K562 (cell line): Measurements from ENCODE around the gene SLC17A1. TPM values are rescaled to one million over a fixed set of nuclear protein-coding genes. Genes with fewer than 3 reads are reported as not detected.

Source experiments
- ATAC-seq: fragments of 200-7000 bp; cut with Tn5 transposase; 3 replicates; pipeline ENCODE4 v1.9.1; 2020; ENCODE audit warnings: moderate library complexity
- BruUV-seq: library from RNA; stranded (reverse); fragments of 400-500 nt; replicated peaks from 2 replicates; lab custom pipeline; 2021; lab: Mats Ljungman, UMichigan
- CTCF ChIA-PET: fragments of 300-600 bp; formaldehyde crosslinking; extraction: SDS; loops from one replicate; lab custom pipeline; 2021; ENCODE audit warnings: low intra/inter-chr PET ratio; lab: Yijun Ruan, JAX
- POLR2A ChIA-PET: fragments of 300-600, 350-650 bp; sonication (Branson Sonifier 250); formaldehyde crosslinking; extraction: SDS; loops from one replicate; lab custom pipeline; 2021; ENCODE audit warnings: antibody characterized with exemption, inconsistent platforms; lab: Yijun Ruan, JAX
- DNase-seq, 4 experiments: peaks; one replicate each; pipeline versions ENCODE4 v3.0.0 to v3.0.0-alpha.2; 2011 to 2018; ENCODE audit warnings: low spot score in 3 of 4, mixed read lengths in 3 of 4; ENCODE audit errors: extremely low read depth in 1 of 4
- FAIRE-seq: peaks from 2 replicates; lab custom pipeline; 2011; peaks lifted over from hg19 to GRCh38; lab: Jason Lieb, UNC
- H2AFZ ChIP-seq: 2 replicates; pipeline ENCODE4 v1.6.0; 2011; ENCODE audit warnings: low read depth, low read length, control low read depth, inconsistent platforms
- H3K27ac ChIP-seq: fragments of 200-600 bp; 3 replicates; pipeline ENCODE4 v1.8.0; 2011; ENCODE audit warnings: low read depth, mild to moderate bottlenecking, control low read depth, inconsistent platforms, low read length, moderate library complexity, mixed read lengths; ENCODE audit errors: extremely low read depth
- H3K27me3 ChIP-seq, 2 experiments: fragments of 300-600 bp in 1 of 2; 2 replicates in 1 of 2; 3 replicates in 1 of 2; pipeline versions ENCODE4 v1.6.0 to v1.8.0; 2011; ENCODE audit warnings: inconsistent platforms in 2 of 2, low read length in 2 of 2, mild to moderate bottlenecking in 1 of 2, mixed read lengths in 1 of 2, moderate library complexity in 1 of 2; ENCODE audit not compliant: control insufficient read depth in 2 of 2, insufficient read depth in 2 of 2
- H3K36me3 ChIP-seq: fragments of 300-600 bp; 3 replicates; pipeline ENCODE4 v1.8.0; 2011; ENCODE audit warnings: mild to moderate bottlenecking, low read length, inconsistent platforms; ENCODE audit not compliant: control insufficient read depth, insufficient read depth
- H3K4me1 ChIP-seq, 2 experiments: fragments of 200-600 bp in 1 of 2; replicated peaks in 1 of 2; 2 replicates in 1 of 2; 3 replicates in 1 of 2; pipeline versions ENCODE4 v1.5.1 to v1.8.0; 2011; ENCODE audit warnings: inconsistent platforms in 2 of 2, low read length in 2 of 2, mild to moderate bottlenecking in 1 of 2, mixed read lengths in 1 of 2, moderate library complexity in 1 of 2; ENCODE audit not compliant: control insufficient read depth in 2 of 2, insufficient read depth in 2 of 2
- H3K4me2 ChIP-seq: 2 replicates; pipeline ENCODE4 v1.6.1; 2011; ENCODE audit warnings: low read length, control low read depth, inconsistent platforms, mixed read lengths; ENCODE audit not compliant: insufficient read depth
- H3K4me3 ChIP-seq: fragments of 200-600 bp; sonication (generic), shearing (Covaris generic); 2 replicates; pipeline ENCODE4 v1.5.1; 2016; ENCODE audit warnings: control low read depth, inconsistent platforms
- H3K79me2 ChIP-seq: fragments of 200-600 bp; 3 replicates; pipeline ENCODE4 v1.8.0; 2011; ENCODE audit warnings: low read length, inconsistent platforms; ENCODE audit not compliant: control insufficient read depth, insufficient read depth
- H3K9ac ChIP-seq, 2 experiments: 2 replicates each; pipeline versions ENCODE4 v1.6.0 to v1.6.1; 2011; ENCODE audit warnings: low read depth in 2 of 2, low read length in 2 of 2, control low read depth in 1 of 2, inconsistent platforms in 1 of 2, mild to moderate bottlenecking in 1 of 2, mixed read lengths in 1 of 2; ENCODE audit not compliant: insufficient read depth in 1 of 2
- H3K9me1 ChIP-seq: one replicate; pipeline ENCODE4 v1.6.0; 2011; ENCODE audit warnings: inconsistent platforms, mild to moderate bottlenecking, low read length, moderate library complexity; ENCODE audit not compliant: control insufficient read depth, insufficient read depth
- H3K9me3 ChIP-seq: replicated peaks from 2 replicates; pipeline ENCODE4 v1.5.1; 2011; ENCODE audit warnings: low read depth, low read length, inconsistent platforms; ENCODE audit not compliant: control insufficient read depth, insufficient read depth
- H4K20me1 ChIP-seq: replicated peaks from 2 replicates; pipeline ENCODE4 v1.6.1; 2011; ENCODE audit warnings: low read length, inconsistent platforms, mixed read lengths; ENCODE audit not compliant: control insufficient read depth, insufficient read depth
- ARID4B ChIP-seq: sonication (generic); formaldehyde crosslinking; IDR thresholded peaks from 2 replicates; pipeline ENCODE4 v1.8.0; 2022; ENCODE audit warnings: mild to moderate bottlenecking, missing genetic modification reagents
- BRD9 ChIP-seq: fragments of 450-650 bp; IDR thresholded peaks from 2 replicates; pipeline ENCODE4 v1.6.1; 2018; ENCODE audit warnings: low read depth; ENCODE audit not compliant: partially characterized antibody
- BRF1 ChIP-seq: IDR thresholded peaks from 3 replicates; pipeline ENCODE4 v1.6.1; 2011; ENCODE audit warnings: borderline replicate concordance, mild to moderate bottlenecking; ENCODE audit not compliant: insufficient read length; ENCODE audit errors: extremely low read depth
- BRF2 ChIP-seq: IDR thresholded peaks from 3 replicates; pipeline ENCODE4 v1.6.1; 2011; ENCODE audit warnings: borderline replicate concordance, mild to moderate bottlenecking; ENCODE audit not compliant: insufficient read length, insufficient read depth
- FOXJ2 ChIP-seq: fragments of 200-800 bp; sonication (Bioruptor generic); IDR thresholded peaks from 2 replicates; pipeline ENCODE4 v1.6.1; 2016; ENCODE audit warnings: missing genetic modification characterization, missing compliant biosample characterization
- FUS ChIP-seq: fragments of 200-400 bp; formaldehyde crosslinking; optimal IDR thresholded peaks from 2 replicates; pipeline ENCODE3; 2017; ENCODE audit warnings: low read depth, low read length
- KAT8 ChIP-seq: fragments of 450-650 bp; IDR thresholded peaks from 2 replicates; pipeline ENCODE4 v1.6.1; 2016; ENCODE audit warnings: low read depth, mild to moderate bottlenecking
- PHF8 ChIP-seq: fragments of 200-600 bp; sonication (generic); IDR thresholded peaks from 2 replicates; pipeline ENCODE4 v1.6.1; 2012; ENCODE audit warnings: mixed run types, mild to moderate bottlenecking, inconsistent platforms, low read length, moderate library complexity, borderline replicate concordance
- ZNF280B ChIP-seq: fragments of 250-450 bp; sonication (Bioruptor Pico); IDR thresholded peaks from 2 replicates; pipeline ENCODE4 v1.5.1; 2021; ENCODE audit warnings: mild to moderate bottlenecking
- WGBS: fragments of 100-300 bp; shearing (Covaris generic); methylation state at CpG from one replicate; pipeline ENCODE4 v1.1.6; 2016; ENCODE audit warnings: low coverage, mixed read lengths; ENCODE audit not compliant: insufficient coverage; ENCODE audit errors: missing lambda C conversion rate; 5-methylcytosine and 5-hydroxymethylcytosine counted together
- in situ Hi-C: fragments of 300-500 bp; cut with MboI; formaldehyde crosslinking; loops from 4 replicates; pipeline ENCODE4 v1.15.0; 2018; ENCODE audit warnings: inconsistent platforms, mixed read lengths
- intact Hi-C: fragments of 100-400 bp; cut with micrococcal nuclease; formaldehyde crosslinking; loops from 2 replicates; pipeline ENCODE4 v1.14.2; 2022
- polyA plus RNA-seq, 8 experiments: library from polyadenylated mRNA; depleted of rRNA in 4 of 8; stranded (reverse) in 5 of 8; unstranded in 3 of 8; fragments of >200 nt; fragmentation: Nextera tagmentation in 2 of 8; fragmentation: Illumina TruSeq in 1 of 8; extraction: Ambion mirVana in 2 of 8; extraction: Trizol in 1 of 8; gene quantifications; 2 replicates each; pipeline versions ENCODE4 v1.2.1 to v1.2.3, GENCODE V29; 2011 to 2014; ENCODE audit warnings: inconsistent platforms in 1 of 8, missing spikeins in 1 of 8
- total RNA-seq, 7 experiments: library from RNA; depleted of rRNA in 6 of 7; stranded (reverse); fragments of >200 nt in 6 of 7; fragmentation: Illumina TruSeq in 2 of 7; extraction: Trizol in 2 of 7; gene quantifications; 2 replicates each; pipeline versions ENCODE4 v1.2.1 to v1.2.3, GENCODE V29; 2011 to 2021; ENCODE audit warnings: low replicate concordance in 1 of 7

SLC17A1 gene
- total and polyA plus RNA-seq, 9 of the 15 experiments (the other 6 are each of a cell fraction or from before 2014, with no cell fraction given): not detected

DNA sequence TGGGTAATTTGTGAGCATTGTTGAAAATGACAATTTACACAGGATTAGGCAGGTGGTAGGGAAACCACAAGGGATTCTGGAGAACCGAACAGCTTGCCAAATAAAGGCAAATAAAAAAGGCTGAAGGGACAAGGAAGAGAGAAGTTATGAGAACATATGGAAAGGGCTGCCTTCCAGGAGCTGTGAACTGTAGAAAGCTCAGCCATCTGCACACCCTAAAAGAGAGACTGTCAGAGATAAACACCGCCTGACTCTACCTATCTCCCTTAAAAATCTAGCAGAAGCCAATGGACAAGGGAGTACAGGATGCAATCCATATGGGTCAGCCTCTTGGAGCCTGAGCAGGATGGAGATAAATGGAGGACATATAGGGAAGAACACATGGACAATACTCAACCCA, 12.7 kb upstream of the SLC17A1 start:
- H3K4me2 ChIP-seq: no peak overlapping the region
- WGBS: 0% methylated on average over 2 of the region's 2 CpGs
- in situ Hi-C loops (no loop called here), intact Hi-C loops (no loop called here)
- DNase-seq (no peak), ATAC-seq (no peak), FAIRE-seq (no peak)
- no TSS peak for BruUV-seq
- H3K9me1 ChIP-seq: no peaks in the 10 kb centered on the region
- no peak for TF ChIP-seq BRF1
- TF ChIP-seq ZNF280B (CRISPR knock-in tag): no peak
- TF ChIP-seq FOXJ2 (tag): no peak
- TF ChIP-seq BRF2: no peak
- TF ChIP-seq ARID4B (CRISPR knock-in tag): no peak
- TF ChIP-seq BRD9: no peak
- TF ChIP-seq KAT8: no peak
- no peak for TF ChIP-seq FUS
- no peak for TF ChIP-seq PHF8
- POLR2A ChIA-PET: no interaction called here
- no peaks in the 10 kb centered on the region for H3K4me1 ChIP-seq
- H4K20me1 ChIP-seq: no peaks in the 10 kb centered on the region
- H3K79me2 ChIP-seq: no peaks in the 10 kb centered on the region
- H3K36me3 ChIP-seq: no peaks in the 10 kb centered on the region
- CTCF ChIA-PET: no interaction called here
- no peak overlapping the region for H3K27ac ChIP-seq
- no peak overlapping the region for H3K9ac ChIP-seq
- no peak overlapping the region for H2AFZ ChIP-seq
- no peaks in the 10 kb centered on the region for H3K9me3 ChIP-seq
- no peaks in the 10 kb centered on the region; a peak in 2 of 5 replicates for H3K27me3 ChIP-seq
- no peak overlapping the region for H3K4me3 ChIP-seq
